PC-9 (cell line): ENCODE data around the gene ATG4B. TPM values are rescaled to one million over a fixed set of nuclear protein-coding genes. Genes with fewer than 3 reads are reported as not detected.
A peak's percentile ranks its signal among the peaks of the same experiment; 100 is the strongest.

Experiments
- BruUV-seq: library from RNA; stranded (reverse); fragments of 400-500 nt; replicated peaks from 2 replicates; lab custom pipeline; 2021; lab: Mats Ljungman, UMichigan
- CTCF ChIA-PET: fragments of 300-600 bp; sonication (Branson Sonifier 250); formaldehyde crosslinking; loops from one replicate; lab custom pipeline; 2022; ENCODE audit warnings: antibody characterized with exemption; lab: Charles Lee
- POLR2A ChIA-PET: fragments of 300-600 bp; sonication (Branson Sonifier 250); formaldehyde crosslinking; loops from one replicate; lab custom pipeline; 2022; ENCODE audit warnings: antibody characterized with exemption; ENCODE audit not compliant: unreplicated experiment; lab: Charles Lee
- DNase-seq, 2 experiments: peaks; one replicate each; pipeline versions ENCODE4 v3.0.0 to v3.0.0-alpha.2; 2015 to 2022; ENCODE audit warnings: mixed read lengths in 1 of 2
- H2AFZ ChIP-seq: fragments of 200-600 bp; sonication (generic); 2 replicates; pipeline ENCODE4 v1.8.1; 2017; ENCODE audit warnings: antibody characterized with exemption
- H3F3A ChIP-seq: fragments of 200-600 bp; sonication (generic); 2 replicates; pipeline ENCODE4 v1.8.1; 2017; ENCODE audit warnings: antibody characterized with exemption, mild to moderate bottlenecking, low read depth; ENCODE audit not compliant: insufficient read depth
- H3K27ac ChIP-seq: fragments of 200-600 bp; sonication (generic); 2 replicates; pipeline ENCODE4 v1.6.1; 2016; ENCODE audit warnings: mixed run types
- H3K27me3 ChIP-seq: fragments of 200-600 bp; sonication (generic); 2 replicates; pipeline ENCODE4 v1.6.1; 2016; ENCODE audit warnings: low read depth, mixed run types; ENCODE audit not compliant: insufficient read depth
- H3K36me3 ChIP-seq: fragments of 200-600 bp; sonication (generic); 2 replicates; pipeline ENCODE4 v1.6.1; 2016; ENCODE audit warnings: low read depth, mixed run types
- H3K4me1 ChIP-seq: fragments of 200-600 bp; sonication (generic); replicated peaks from 2 replicates; pipeline ENCODE4 v1.6.1; 2016; ENCODE audit warnings: mixed run types; ENCODE audit not compliant: insufficient read depth
- H3K4me2 ChIP-seq: fragments of 200-600 bp; sonication (generic); 2 replicates; pipeline ENCODE4 v1.6.1; 2017; ENCODE audit warnings: mixed run types
- H3K4me3 ChIP-seq: fragments of 200-600 bp; sonication (generic); 2 replicates; pipeline ENCODE4 v1.6.1; 2016; ENCODE audit warnings: mixed run types
- H3K79me2 ChIP-seq: fragments of 200-600 bp; sonication (generic); 2 replicates; pipeline ENCODE4 v1.6.1; 2017; ENCODE audit warnings: low read depth, mixed run types
- H3K9me2 ChIP-seq: fragments of 200-600 bp; sonication (generic); 2 replicates; pipeline ENCODE4 v1.8.1; 2017; ENCODE audit warnings: mild to moderate bottlenecking; ENCODE audit not compliant: insufficient read depth
- H3K9me3 ChIP-seq: fragments of 200-600 bp; sonication (generic); 2 replicates; pipeline ENCODE4 v1.8.1; 2016; ENCODE audit warnings: low read depth; ENCODE audit not compliant: insufficient read depth
- H4K20me1 ChIP-seq: fragments of 200-600 bp; sonication (generic); 2 replicates; pipeline ENCODE4 v1.8.1; 2017; ENCODE audit not compliant: insufficient read depth
- CTCF ChIP-seq: fragments of 200-600 bp; sonication (generic); conservative IDR thresholded peaks from 2 replicates; pipeline ENCODE4 v1.6.1; 2017; ENCODE audit warnings: mixed run types, antibody characterized with exemption, mild to moderate bottlenecking, moderate library complexity
- EZH2 ChIP-seq: fragments of 200-600 bp; sonication (generic); IDR thresholded peaks from 2 replicates; pipeline ENCODE4 v1.8.0; 2017; ENCODE audit warnings: antibody characterized with exemption, low read depth
- intact Hi-C: fragments of 100-400 bp; cut with micrococcal nuclease; formaldehyde crosslinking; loops from one replicate; pipeline ENCODE4 v1.10.0; 2022; ENCODE audit not compliant: unreplicated experiment
- total RNA-seq: library from RNA; stranded (reverse); gene quantifications from 2 replicates; pipeline ENCODE4 v1.2.3, GENCODE V29; 2021

Gene ATG4B
- total RNA-seq, 1 experiment from 2014 or later, result 162 TPM

GRCh38 chr2:241702155-241703031 is 64.9 kb downstream of the ATG4B start:
- Histone ChIP-seq H3K9me3 (peaks cover 8% of the 10 kb centered on the region), H3K9me2 (no peaks in the 10 kb centered on the region), H3K27me3 (no peaks in the 10 kb centered on the region), H3K27ac (peak overlapping the region; percentile 89; the same call in 1 of the 2 replicates), H3K4me3 (peak overlapping the region; percentile 99), H2AFZ (peak overlapping the region; percentile 56), H3K36me3 (peaks cover 19% of the 10 kb centered on the region), H3K4me2 (peak overlapping the region; percentile 100), H3F3A (peaks cover 35% of the 10 kb centered on the region), H3K4me1 (peaks cover 18% of the 10 kb centered on the region), H4K20me1 (peaks cover 15% of the 10 kb centered on the region), H3K79me2 (peaks cover 31% of the 10 kb centered on the region)
- ChIA-PET POLR2A (interaction anchor here (0.5 to 2.0 kb wide), 8 partner anchors 13 to 1268 kb away, joined by 4 to 62 read pairs (median 6); partner anchors contain the start of genes D2HGDH and DTYMK), CTCF (interaction anchor here (0.7 to 1.6 kb wide), 3 partner anchors 16 to 176 kb away, joined by 3 to 5 read pairs (median 4); partner anchors contain the start of gene DTYMK)
- intact Hi-C loops, result loop anchor here (1.0 to 10.0 kb wide), 3 partner anchors 32 to 348 kb away; partner anchors contain the start of genes D2HGDH and FARP2
- DNase-seq, result peak; percentile 81 to 97
- no TSS peak for BruUV-seq
- no peak for TF ChIP-seq EZH2
- peak; percentile 66 for TF ChIP-seq CTCF

- ChIA-PET POLR2A (interaction anchor here (0.5 kb wide), 1 partner anchor 1269 kb away, joined by 4 read pairs; no protein-coding TSS in a partner anchor), CTCF (interaction anchor here (0.7 kb wide), 1 partner anchor 61 kb away, joined by 3 read pairs; no protein-coding TSS in a partner anchor)
- H4K20me1 ChIP-seq, result peaks cover 15% of the 10 kb centered on the region
- no TSS peak for BruUV-seq
- peak overlapping the region; percentile 100 for H3K4me2 ChIP-seq
- H3K4me3 ChIP-seq, result peak overlapping the region; percentile 99
- peaks cover 8% of the 10 kb centered on the region for H3K9me3 ChIP-seq
- H3K4me1 ChIP-seq, result peaks cover 18% of the 10 kb centered on the region
- H3K79me2 ChIP-seq, result peaks cover 31% of the 10 kb centered on the region
- peaks cover 31% of the 10 kb centered on the region for H3F3A ChIP-seq
- H3K9me2 ChIP-seq, result no peaks in the 10 kb centered on the region
- no peaks in the 10 kb centered on the region for H3K27me3 ChIP-seq
- peaks cover 20% of the 10 kb centered on the region for H3K36me3 ChIP-seq
- no peak for DNase-seq
- intact Hi-C loops, result loop anchor here (10.0 kb wide), 2 partner anchors 158 to 348 kb away; partner anchors contain the start of gene FARP2
- no peak for TF ChIP-seq CTCF
- TF ChIP-seq EZH2, result no peak
- H3K27ac ChIP-seq, result 0 out of 2 replicates have a peak overlapping the region, but pooled peaks have one; percentile 10
- H2AFZ ChIP-seq, result peak overlapping the region; percentile 56
Measured at GRCh38 chr2:241703032-241703604, 65.6 kb downstream of the ATG4B start.

- no peaks in the 10 kb centered on the region for H3K27me3 ChIP-seq
- ChIA-PET CTCF (no interaction called here), POLR2A (interaction anchor here (0.6 kb wide), 1 partner anchor 14 kb away, joined by 21 read pairs; no protein-coding TSS in a partner anchor)
- H2AFZ ChIP-seq, result no peak overlapping the region
- H3K4me3 ChIP-seq, result no peak overlapping the region
- DNase-seq, result no peak
- H4K20me1 ChIP-seq, result peaks cover 19% of the 10 kb centered on the region
- H3K9me3 ChIP-seq, result peaks cover 8% of the 10 kb centered on the region
- no peaks in the 10 kb centered on the region for H3K9me2 ChIP-seq
- no TSS peak for BruUV-seq
- peaks cover 26% of the 10 kb centered on the region for H3K36me3 ChIP-seq
- H3F3A ChIP-seq, result peaks cover under 1% of the 10 kb centered on the region; the same call in 1 of the 2 replicates
- intact Hi-C loops, result loop anchor here (10.0 kb wide), 2 partner anchors 162 to 352 kb away; partner anchors contain the start of gene FARP2
- H3K27ac ChIP-seq, result no peak overlapping the region
- H3K4me2 ChIP-seq, result no peak overlapping the region
- peaks cover 25% of the 10 kb centered on the region for H3K79me2 ChIP-seq
- no peak for TF ChIP-seq EZH2
- no peak for TF ChIP-seq CTCF
- peaks cover 9% of the 10 kb centered on the region for H3K4me1 ChIP-seq
Measured at GRCh38 chr2:241706537-241706936, 69.0 kb downstream of the ATG4B start.
